GM23338 (cell line): ENCODE data around the gene TMC3. TPM values are rescaled to one million over a fixed set of nuclear protein-coding genes. Genes with fewer than 3 reads are reported as not detected.

Source experiments
- ATAC-seq: fragments of 200-7000 bp; cut with Tn5 transposase; 3 replicates; pipeline ENCODE4 v1.9.1; 2020
- DNase-seq: peaks from one replicate; pipeline ENCODE4 v3.0.0-alpha.2; 2015; ENCODE audit warnings: low spot score
- H2AFZ ChIP-seq: fragments of 200-600 bp; sonication (generic); 2 replicates; pipeline ENCODE4 v1.8.0; 2016; ENCODE audit warnings: antibody characterized with exemption, mild to moderate bottlenecking, moderate library complexity
- H3F3A ChIP-seq: fragments of 200-600 bp; sonication (generic); replicated peaks from 2 replicates; pipeline ENCODE4 v1.8.0; 2017; ENCODE audit warnings: antibody characterized with exemption, mixed run types, low read depth
- H3K27ac ChIP-seq: fragments of 200-600 bp; sonication (generic); 2 replicates; pipeline ENCODE4 v1.6.1; 2016; ENCODE audit warnings: low read depth
- H3K27me3 ChIP-seq: fragments of 200-600 bp; sonication (generic); 2 replicates; pipeline ENCODE4 v1.8.0; 2016; ENCODE audit warnings: mild to moderate bottlenecking, mixed run types, moderate library complexity; ENCODE audit not compliant: insufficient read depth
- H3K36me3 ChIP-seq: fragments of 200-600 bp; sonication (generic); 2 replicates; pipeline ENCODE4 v1.8.0; 2016; ENCODE audit warnings: mild to moderate bottlenecking; ENCODE audit not compliant: insufficient read depth
- H3K4me1 ChIP-seq: fragments of 200-600 bp; sonication (generic); 2 replicates; pipeline ENCODE4 v1.8.0; 2016; ENCODE audit warnings: mild to moderate bottlenecking, moderate library complexity; ENCODE audit not compliant: insufficient read depth
- H3K4me2 ChIP-seq: fragments of 200-600 bp; sonication (generic); 2 replicates; pipeline ENCODE4 v1.7.1; 2017; ENCODE audit warnings: mixed run types
- H3K4me3 ChIP-seq: fragments of 200-600 bp; sonication (generic); 2 replicates; pipeline ENCODE4 v1.6.1; 2016; ENCODE audit warnings: mixed run types
- H3K79me2 ChIP-seq: fragments of 200-600 bp; sonication (generic); replicated peaks from 2 replicates; pipeline ENCODE4 v1.8.0; 2017; ENCODE audit warnings: mild to moderate bottlenecking; ENCODE audit not compliant: insufficient read depth
- H3K9me2 ChIP-seq: fragments of 200-600 bp; sonication (generic); 2 replicates; pipeline ENCODE4 v1.8.0; 2017; ENCODE audit not compliant: insufficient read depth
- H4K20me1 ChIP-seq: fragments of 200-600 bp; sonication (generic); replicated peaks from 2 replicates; pipeline ENCODE4 v1.8.0; 2017; ENCODE audit warnings: mild to moderate bottlenecking; ENCODE audit not compliant: insufficient read depth
- H3K27ac Mint-ChIP-seq: 2 replicates; pipeline ENCODE4 v1.8.0; 2020; ENCODE audit warnings: inconsistent platforms, mild to moderate bottlenecking, moderate library complexity, mixed read lengths
- H3K27me3 Mint-ChIP-seq: 3 replicates; pipeline ENCODE4 v1.8.0; 2022; ENCODE audit warnings: low read depth, mild to moderate bottlenecking, moderate library complexity, mixed read lengths, inconsistent platforms; ENCODE audit not compliant: insufficient read depth, poor library complexity
- H3K36me3 Mint-ChIP-seq: 3 replicates; pipeline ENCODE4 v1.8.0; 2021; ENCODE audit warnings: low read depth, mild to moderate bottlenecking, inconsistent platforms, moderate library complexity, mixed read lengths
- H3K4me1 Mint-ChIP-seq: 3 replicates; pipeline ENCODE4 v1.8.0; 2020; ENCODE audit warnings: mild to moderate bottlenecking, inconsistent platforms, mixed read lengths
- H3K4me3 Mint-ChIP-seq: 3 replicates; pipeline ENCODE4 v1.8.0; 2021; ENCODE audit warnings: moderate library complexity, mild to moderate bottlenecking, inconsistent platforms, mixed read lengths
- H3K9me3 Mint-ChIP-seq: 3 replicates; pipeline ENCODE4 v1.8.0; 2020; ENCODE audit warnings: moderate library complexity, mild to moderate bottlenecking, inconsistent platforms, mixed read lengths
- CTCF ChIP-seq, 2 experiments: fragments of 200-600 bp in 1 of 2; sonication (generic) in 1 of 2; conservative IDR thresholded peaks; 2 replicates each; pipeline versions ENCODE4 v1.5.1 to v1.6.1; 2016 to 2017; ENCODE audit warnings: antibody characterized with exemption in 2 of 2, low read depth in 2 of 2, mild to moderate bottlenecking in 2 of 2, moderate library complexity in 1 of 2
- EZH2 ChIP-seq: fragments of 200-600 bp; sonication (generic); IDR thresholded peaks from one replicate; pipeline ENCODE4 v1.8.0; 2017; ENCODE audit warnings: antibody characterized with exemption, mild to moderate bottlenecking, low read depth; ENCODE audit not compliant: unreplicated experiment
- EZH2phosphoT487 ChIP-seq: fragments of 200-600 bp; sonication (generic); IDR thresholded peaks from one replicate; pipeline ENCODE4 v1.8.1; 2018; ENCODE audit warnings: antibody characterized with exemption; ENCODE audit not compliant: unreplicated experiment
- JUNB ChIP-seq: IDR thresholded peaks from one replicate; pipeline ENCODE4 v1.6.1; 2016; ENCODE audit warnings: antibody characterized with exemption; ENCODE audit not compliant: unreplicated experiment
- ZNF114 ChIP-seq: fragments of 250-450 bp; sonication (Bioruptor Pico); IDR thresholded peaks from 2 replicates; pipeline ENCODE4 v1.5.0; 2020; ENCODE audit warnings: mild to moderate bottlenecking, moderate library complexity
- polyA plus RNA-seq: library from polyadenylated mRNA; unstranded; fragments of >200 nt; fragmentation: Nextera tagmentation; extraction: Ambion mirVana; gene quantifications from 2 replicates; pipeline ENCODE4 v1.2.1, GENCODE V29; 2016
- total RNA-seq: library from RNA; depleted of rRNA; stranded (reverse); fragments of >200 nt; shearing (Covaris generic); gene quantifications from 2 replicates; pipeline ENCODE4 v1.2.3, GENCODE V29; 2014; rRNA removed
- TF ChIP-seq, protein P1 (sequence below): fragments of 250-450 bp; sonication (Bioruptor Pico); IDR thresholded peaks from 2 replicates; pipeline ENCODE4 v1.5.0; 2020; ENCODE audit warnings: mild to moderate bottlenecking, moderate library complexity
- TF ChIP-seq, protein P2 (sequence below): IDR thresholded peaks from 2 replicates; pipeline ENCODE4 v1.6.1; 2016; ENCODE audit warnings: antibody characterized with exemption

The TMC3 gene
- total and polyA plus RNA-seq, 2 experiments from 2014 or later, result 0.10 TPM; not detected in 1

DNA sequence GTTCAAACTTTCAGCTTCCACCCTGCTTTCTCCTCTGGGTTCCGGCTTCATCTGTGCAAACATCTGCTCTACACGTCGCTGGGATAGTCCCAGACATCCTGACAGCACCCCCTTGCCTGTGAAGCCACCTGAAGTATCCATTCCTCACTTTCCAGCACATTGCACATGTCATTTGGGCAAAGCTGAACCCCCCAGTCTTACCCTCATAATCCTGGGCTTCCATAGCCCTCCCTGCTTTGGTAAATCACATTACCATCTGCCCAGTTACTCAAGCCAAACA is 92.6 kb downstream of the TMC3 start:
- Mint-ChIP-seq H3K4me3 (no peak overlapping the region), H3K4me1 (no peaks in the 10 kb centered on the region), H3K9me3 (peaks cover 25% of the 10 kb centered on the region), H3K36me3 (peaks cover 14% of the 10 kb centered on the region), H3K27me3 (peaks cover 5% of the 10 kb centered on the region), H3K27ac (no peak overlapping the region)
- Histone ChIP-seq H3K27ac (no peak overlapping the region), H3F3A (no peaks in the 10 kb centered on the region), H3K4me1 (no peaks in the 10 kb centered on the region), H4K20me1 (no peaks in the 10 kb centered on the region), H3K27me3 (no peaks in the 10 kb centered on the region), H3K79me2 (no peaks in the 10 kb centered on the region), H3K36me3 (no peaks in the 10 kb centered on the region; the same call in 1 of the 2 replicates), H2AFZ (no peak overlapping the region), H3K4me3 (no peak overlapping the region), H3K4me2 (no peak overlapping the region), H3K9me2 (no peaks in the 10 kb centered on the region)
- TF ChIP-seq JUNB (no peak), CTCF (conservative IDR thresholded peaks at IDR 0.05; ENCODE audit: low read depth in 2 of 2) (no peak), EZH2phosphoT487 (no peak), EZH2 (no peak), ZNF114 (no peak)
- TF ChIP-seq, protein P1, sequence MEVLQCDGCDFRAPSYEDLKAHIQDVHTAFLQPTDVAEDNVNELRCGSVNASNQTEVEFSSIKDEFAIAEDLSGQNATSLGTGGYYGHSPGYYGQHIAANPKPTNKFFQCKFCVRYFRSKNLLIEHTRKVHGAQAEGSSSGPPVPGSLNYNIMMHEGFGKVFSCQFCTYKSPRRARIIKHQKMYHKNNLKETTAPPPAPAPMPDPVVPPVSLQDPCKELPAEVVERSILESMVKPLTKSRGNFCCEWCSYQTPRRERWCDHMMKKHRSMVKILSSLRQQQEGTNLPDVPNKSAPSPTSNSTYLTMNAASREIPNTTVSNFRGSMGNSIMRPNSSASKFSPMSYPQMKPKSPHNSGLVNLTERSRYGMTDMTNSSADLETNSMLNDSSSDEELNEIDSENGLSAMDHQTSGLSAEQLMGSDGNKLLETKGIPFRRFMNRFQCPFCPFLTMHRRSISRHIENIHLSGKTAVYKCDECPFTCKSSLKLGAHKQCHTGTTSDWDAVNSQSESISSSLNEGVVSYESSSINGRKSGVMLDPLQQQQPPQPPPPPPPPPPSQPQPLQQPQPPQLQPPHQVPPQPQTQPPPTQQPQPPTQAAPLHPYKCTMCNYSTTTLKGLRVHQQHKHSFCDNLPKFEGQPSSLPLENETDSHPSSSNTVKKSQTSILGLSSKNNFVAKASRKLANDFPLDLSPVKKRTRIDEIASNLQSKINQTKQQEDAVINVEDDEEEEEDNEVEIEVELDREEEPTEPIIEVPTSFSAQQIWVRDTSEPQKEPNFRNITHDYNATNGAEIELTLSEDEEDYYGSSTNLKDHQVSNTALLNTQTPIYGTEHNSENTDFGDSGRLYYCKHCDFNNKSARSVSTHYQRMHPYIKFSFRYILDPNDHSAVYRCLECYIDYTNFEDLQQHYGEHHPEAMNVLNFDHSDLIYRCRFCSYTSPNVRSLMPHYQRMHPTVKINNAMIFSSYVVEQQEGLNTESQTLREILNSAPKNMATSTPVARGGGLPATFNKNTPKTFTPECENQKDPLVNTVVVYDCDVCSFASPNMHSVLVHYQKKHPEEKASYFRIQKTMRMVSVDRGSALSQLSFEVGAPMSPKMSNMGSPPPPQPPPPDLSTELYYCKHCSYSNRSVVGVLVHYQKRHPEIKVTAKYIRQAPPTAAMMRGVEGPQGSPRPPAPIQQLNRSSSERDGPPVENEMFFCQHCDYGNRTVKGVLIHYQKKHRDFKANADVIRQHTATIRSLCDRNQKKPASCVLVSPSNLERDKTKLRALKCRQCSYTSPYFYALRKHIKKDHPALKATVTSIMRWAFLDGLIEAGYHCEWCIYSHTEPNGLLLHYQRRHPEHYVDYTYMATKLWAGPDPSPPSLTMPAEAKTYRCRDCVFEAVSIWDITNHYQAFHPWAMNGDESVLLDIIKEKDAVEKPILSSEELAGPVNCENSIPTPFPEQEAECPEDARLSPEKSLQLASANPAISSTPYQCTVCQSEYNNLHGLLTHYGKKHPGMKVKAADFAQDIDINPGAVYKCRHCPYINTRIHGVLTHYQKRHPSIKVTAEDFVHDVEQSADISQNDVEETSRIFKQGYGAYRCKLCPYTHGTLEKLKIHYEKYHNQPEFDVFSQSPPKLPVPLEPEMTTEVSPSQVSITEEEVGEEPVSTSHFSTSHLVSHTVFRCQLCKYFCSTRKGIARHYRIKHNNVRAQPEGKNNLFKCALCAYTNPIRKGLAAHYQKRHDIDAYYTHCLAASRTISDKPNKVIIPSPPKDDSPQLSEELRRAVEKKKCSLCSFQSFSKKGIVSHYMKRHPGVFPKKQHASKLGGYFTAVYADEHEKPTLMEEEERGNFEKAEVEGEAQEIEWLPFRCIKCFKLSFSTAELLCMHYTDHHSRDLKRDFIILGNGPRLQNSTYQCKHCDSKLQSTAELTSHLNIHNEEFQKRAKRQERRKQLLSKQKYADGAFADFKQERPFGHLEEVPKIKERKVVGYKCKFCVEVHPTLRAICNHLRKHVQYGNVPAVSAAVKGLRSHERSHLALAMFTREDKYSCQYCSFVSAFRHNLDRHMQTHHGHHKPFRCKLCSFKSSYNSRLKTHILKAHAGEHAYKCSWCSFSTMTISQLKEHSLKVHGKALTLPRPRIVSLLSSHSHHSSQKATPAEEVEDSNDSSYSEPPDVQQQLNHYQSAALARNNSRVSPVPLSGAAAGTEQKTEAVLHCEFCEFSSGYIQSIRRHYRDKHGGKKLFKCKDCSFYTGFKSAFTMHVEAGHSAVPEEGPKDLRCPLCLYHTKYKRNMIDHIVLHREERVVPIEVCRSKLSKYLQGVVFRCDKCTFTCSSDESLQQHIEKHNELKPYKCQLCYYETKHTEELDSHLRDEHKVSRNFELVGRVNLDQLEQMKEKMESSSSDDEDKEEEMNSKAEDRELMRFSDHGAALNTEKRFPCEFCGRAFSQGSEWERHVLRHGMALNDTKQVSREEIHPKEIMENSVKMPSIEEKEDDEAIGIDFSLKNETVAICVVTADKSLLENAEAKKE (CRISPR knock-in tag), result no peak
- TF ChIP-seq, protein P2, sequence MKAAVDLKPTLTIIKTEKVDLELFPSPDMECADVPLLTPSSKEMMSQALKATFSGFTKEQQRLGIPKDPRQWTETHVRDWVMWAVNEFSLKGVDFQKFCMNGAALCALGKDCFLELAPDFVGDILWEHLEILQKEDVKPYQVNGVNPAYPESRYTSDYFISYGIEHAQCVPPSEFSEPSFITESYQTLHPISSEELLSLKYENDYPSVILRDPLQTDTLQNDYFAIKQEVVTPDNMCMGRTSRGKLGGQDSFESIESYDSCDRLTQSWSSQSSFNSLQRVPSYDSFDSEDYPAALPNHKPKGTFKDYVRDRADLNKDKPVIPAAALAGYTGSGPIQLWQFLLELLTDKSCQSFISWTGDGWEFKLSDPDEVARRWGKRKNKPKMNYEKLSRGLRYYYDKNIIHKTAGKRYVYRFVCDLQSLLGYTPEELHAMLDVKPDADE, result no peak
- DNase-seq (no peak), ATAC-seq (no peak)

Other genes with a start within 250 kb of the TMC3 start
- gene CFAP161, start 239.9 kb downstream of the TMC3 start, total RNA-seq, result not detected in 2 replicates
- gene CFAP161, start 239.9 kb downstream of the TMC3 start, polyA plus RNA-seq, result 0.13 TPM in 1 of 2 replicates, not detected in the other
- gene IL16, start 177.3 kb downstream of the TMC3 start, total RNA-seq, result not detected in 2 replicates
- 0.16 and 0.29 TPM in 2 replicates for gene IL16, start 177.3 kb downstream of the TMC3 start, polyA plus RNA-seq
- 7.7 and 10.1 TPM in 2 replicates for gene STARD5, start 50.1 kb downstream of the TMC3 start, total RNA-seq
- gene STARD5, start 50.1 kb downstream of the TMC3 start, polyA plus RNA-seq, result 3.8 and 4.5 TPM in 2 replicates